Naive B cell (primary cell): ENCODE data around the gene SEPTIN10. TPM values are rescaled to one million over a fixed set of nuclear protein-coding genes. Genes with fewer than 3 reads are reported as not detected.

ENCODE experiments used
- ATAC-seq, 2 donors: fragments of 150-1000 bp; cut with Tn5 transposase; 2 replicates each; pipeline ENCODE4 v1.10.0; 2021; ENCODE audit warnings: low read depth in 2 of 2, mild to moderate bottlenecking in 2 of 2, moderate library complexity in 2 of 2
- DNase-seq: peaks from one replicate; pipeline ENCODE4 v3.0.0; 2022
- H3K27ac Mint-ChIP-seq, 6 donors: one replicate each; pipeline ENCODE4 v1.8.0; 2020 to 2022; ENCODE audit warnings: mild to moderate bottlenecking in 6 of 6, mixed read lengths in 6 of 6, moderate library complexity in 5 of 6, inconsistent platforms in 2 of 6
- H3K27me3 Mint-ChIP-seq, 3 donors: one replicate each; pipeline ENCODE4 v1.8.0; 2021 to 2022; ENCODE audit warnings: mixed read lengths in 3 of 3, mild to moderate bottlenecking in 1 of 3
- H3K36me3 Mint-ChIP-seq, 2 donors: one replicate each; pipeline ENCODE4 v1.8.0; 2020 to 2022; ENCODE audit warnings: mixed read lengths in 2 of 2, inconsistent platforms in 1 of 2, mild to moderate bottlenecking in 1 of 2
- H3K4me1 Mint-ChIP-seq, 3 donors: one replicate each; pipeline ENCODE4 v1.8.0; 2020 to 2022; ENCODE audit warnings: mixed read lengths in 3 of 3, inconsistent platforms in 1 of 3, mild to moderate bottlenecking in 1 of 3, moderate library complexity in 1 of 3
- H3K4me3 Mint-ChIP-seq, 8 donors: one replicate each; pipeline ENCODE4 v1.8.0; 2020 to 2022; ENCODE audit warnings: mild to moderate bottlenecking in 8 of 8, mixed read lengths in 8 of 8, moderate library complexity in 8 of 8, inconsistent platforms in 2 of 8
- H3K9me3 Mint-ChIP-seq, 7 donors: one replicate each; pipeline ENCODE4 v1.8.0; 2020 to 2022; ENCODE audit warnings: mixed read lengths in 7 of 7, mild to moderate bottlenecking in 5 of 7, inconsistent platforms in 2 of 7, moderate library complexity in 1 of 7
- polyA plus RNA-seq, 6 donors: library from polyadenylated mRNA; unstranded; fragments of 300-500 nt; fragmentation: Illumina TruSeq; gene quantifications; one replicate each; pipeline ENCODE4 v1.2.3, GENCODE V29; 2021; ENCODE audit warnings: low read depth in 6 of 6

Gene SEPTIN10
- polyA plus RNA-seq, 6 donors from 2014 or later: 0.41 to 1.8 (median 0.84) TPM; not detected in 1

- Mint-ChIP-seq H3K9me3 (peaks cover 0 to 2% (median 0%) of the 10 kb centered on the region in 7 donors), H3K27me3 (peaks cover 0 to 7% (median 0%) of the 10 kb centered on the region in 3 donors), H3K36me3 (no peaks in the 10 kb centered on the region), H3K4me3 (no peak overlapping the region), H3K27ac (no peak overlapping the region), H3K4me1 (peaks cover 0 to 6% (median 2%) of the 10 kb centered on the region in 3 donors)
- DNase-seq (no peak), ATAC-seq (no peak)
These were observed 116.3 kb downstream of the SEPTIN10 start for GRCh38 chr2:109497463-109497862.

GRCh38 chr2:109494351-109494750, 119.4 kb downstream of the SEPTIN10 start:
- H3K4me3 Mint-ChIP-seq: no peak overlapping the region
- peaks cover 0 to 2% (median 0%) of the 10 kb centered on the region in 7 donors for H3K9me3 Mint-ChIP-seq
- H3K27ac Mint-ChIP-seq: no peak overlapping the region
- H3K36me3 Mint-ChIP-seq: no peaks in the 10 kb centered on the region
- no peak for ATAC-seq
- peaks cover 0 to 2% (median 0%) of the 10 kb centered on the region in 3 donors for H3K4me1 Mint-ChIP-seq
- no peak for DNase-seq
- H3K27me3 Mint-ChIP-seq: peaks cover 0 to 7% (median 0%) of the 10 kb centered on the region in 3 donors

- DNase-seq (no peak), ATAC-seq (no peak)
- Mint-ChIP-seq H3K4me1 (no peaks in the 10 kb centered on the region), H3K4me3 (no peak overlapping the region), H3K27ac (no peak overlapping the region), H3K9me3 (peaks cover 0 to 2% (median 0%) of the 10 kb centered on the region in 7 donors), H3K27me3 (peaks cover 0 to 1% (median 0%) of the 10 kb centered on the region in 3 donors), H3K36me3 (no peaks in the 10 kb centered on the region)
These were observed 120.4 kb downstream of the SEPTIN10 start for GRCh38 chr2:109493176-109493935.

Other genes starting within 250 kb of the SEPTIN10 start
- under 1 TPM in 5 of 6 donors, not detected in 1; 0.08 to 0.61 (median 0.25) TPM for gene SOWAHC, start 398 bp upstream of the SEPTIN10 start, polyA plus RNA-seq
- 10 to 100 TPM in 1 of 6 donors, 1 to 10 TPM in 5; 3.6 to 12.2 (median 4.9) TPM for gene RGPD5, start 180.3 kb upstream of the SEPTIN10 start, polyA plus RNA-seq